ENCODE measurements around the gene BST1.

DNA sequence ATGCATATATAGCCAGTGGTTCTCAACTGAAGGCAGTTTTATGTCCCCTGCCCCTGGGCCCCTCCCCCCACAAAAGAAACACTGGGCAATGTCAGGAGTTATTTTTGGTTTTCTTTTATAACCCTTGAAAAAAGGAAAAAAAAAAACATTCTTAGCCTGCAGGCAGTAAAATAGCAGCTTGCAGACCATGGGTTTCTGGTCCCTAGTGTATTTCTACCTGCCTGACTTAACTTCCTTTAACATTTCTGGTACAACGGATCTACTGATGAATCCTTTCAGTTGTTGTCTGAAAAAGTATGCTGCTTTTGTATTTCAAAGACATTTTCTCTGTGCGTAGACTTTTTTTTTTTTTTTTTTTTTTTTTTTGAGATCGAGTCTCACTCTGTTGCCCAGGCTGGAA is 32.3 kb upstream of the BST1 start:
- TF ChIP-seq, protein P1, sequence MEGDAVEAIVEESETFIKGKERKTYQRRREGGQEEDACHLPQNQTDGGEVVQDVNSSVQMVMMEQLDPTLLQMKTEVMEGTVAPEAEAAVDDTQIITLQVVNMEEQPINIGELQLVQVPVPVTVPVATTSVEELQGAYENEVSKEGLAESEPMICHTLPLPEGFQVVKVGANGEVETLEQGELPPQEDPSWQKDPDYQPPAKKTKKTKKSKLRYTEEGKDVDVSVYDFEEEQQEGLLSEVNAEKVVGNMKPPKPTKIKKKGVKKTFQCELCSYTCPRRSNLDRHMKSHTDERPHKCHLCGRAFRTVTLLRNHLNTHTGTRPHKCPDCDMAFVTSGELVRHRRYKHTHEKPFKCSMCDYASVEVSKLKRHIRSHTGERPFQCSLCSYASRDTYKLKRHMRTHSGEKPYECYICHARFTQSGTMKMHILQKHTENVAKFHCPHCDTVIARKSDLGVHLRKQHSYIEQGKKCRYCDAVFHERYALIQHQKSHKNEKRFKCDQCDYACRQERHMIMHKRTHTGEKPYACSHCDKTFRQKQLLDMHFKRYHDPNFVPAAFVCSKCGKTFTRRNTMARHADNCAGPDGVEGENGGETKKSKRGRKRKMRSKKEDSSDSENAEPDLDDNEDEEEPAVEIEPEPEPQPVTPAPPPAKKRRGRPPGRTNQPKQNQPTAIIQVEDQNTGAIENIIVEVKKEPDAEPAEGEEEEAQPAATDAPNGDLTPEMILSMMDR (IDR thresholded peaks at IDR 0.05): no peak
- TF ChIP-seq EZH2 (IDR thresholded peaks at IDR 0.05): no peak

Data from neural progenitor cell (in vitro differentiated cells).